Epidermal melanocyte (primary cell): ENCODE results near the gene CGB2.
A peak's percentile ranks its signal among the peaks of the same experiment; 100 is the strongest.
"Not testable (repeated sequence)": the region's sequence is repeated elsewhere in the genome, so short reads cannot be mapped to it uniquely, and the experiment has no call there.

ENCODE experiments used
- DNase-seq: peaks from one replicate; pipeline ENCODE4 v3.0.0; 2011; ENCODE audit warnings: low spot score; ENCODE audit not compliant: insufficient read length

CGB2 gene

GRCh38 chr19:49009828-49010227 is 21.9 kb upstream of the CGB2 start:
- DNase-seq, result no peak

- DNase-seq, result no peak
These were observed 21.2 kb upstream of the CGB2 start for GRCh38 chr19:49010453-49010852.

GRCh38 chr19:49011194-49011593 is 20.5 kb upstream of the CGB2 start:
- DNase-seq, result peak; percentile 40

- DNase-seq, result no peak
These were observed 17.4 kb upstream of the CGB2 start for GRCh38 chr19:49014123-49014869.

GRCh38 chr19:49014870-49015255 is 16.8 kb upstream of the CGB2 start:
- DNase-seq, result no peak

GRCh38 chr19:49016067-49016839 is 15.4 kb upstream of the CGB2 start:
- no peak for DNase-seq

- no peak for DNase-seq
These were observed 14.5 kb upstream of the CGB2 start, which contains the start of gene LHB for GRCh38 chr19:49017041-49017665. Gene LHB (minus strand): TSS chr19:49017091. CDS start chr19:49017081, 10 bp downstream.

GRCh38 chr19:49017666-49018351 is 13.9 kb upstream of the CGB2 start:
- peak; percentile 82 for DNase-seq

GRCh38 chr19:49018388-49019241 is 13.1 kb upstream of the CGB2 start:
- DNase-seq, result not testable (repeated sequence)

- no peak for DNase-seq
These were observed 12.3 kb upstream of the CGB2 start for GRCh38 chr19:49019242-49019932.

- no peak for DNase-seq
These were observed 11.3 kb upstream of the CGB2 start for GRCh38 chr19:49020342-49020741.

- no peak for DNase-seq
These were observed 10.5 kb upstream of the CGB2 start for GRCh38 chr19:49020931-49021895.

GRCh38 chr19:49022116-49022515 is 9.6 kb upstream of the CGB2 start:
- no peak for DNase-seq

- DNase-seq, result not testable (repeated sequence)
These were observed 7.5 kb upstream of the CGB2 start, which contains the start of gene CGB3 for GRCh38 chr19:49024233-49024632. Gene CGB3 (minus strand): TSS chr19:49024333. CDS start chr19:49023971, 362 bp downstream.

- not testable (repeated sequence) for DNase-seq
These were observed 6.6 kb upstream of the CGB2 start for GRCh38 chr19:49025088-49025487.

- DNase-seq, result not testable (repeated sequence)
These were observed 6.1 kb upstream of the CGB2 start for GRCh38 chr19:49025599-49025998.

GRCh38 chr19:49028686-49029085 is 3.0 kb upstream of the CGB2 start:
- DNase-seq, result not testable (repeated sequence)

GRCh38 chr19:49029749-49030148 is 1.9 kb upstream of the CGB2 start:
- DNase-seq, result not testable (repeated sequence)

- not testable (repeated sequence) for DNase-seq
These were observed 1.4 kb upstream of the CGB2 start for GRCh38 chr19:49030323-49030722.
